ENCODE measurements around the gene PAX7. TPM values are rescaled to one million over a fixed set of nuclear protein-coding genes. Genes with fewer than 3 reads are reported as not detected.

The PAX7 gene
- total RNA-seq, 1 donor from 2014 or later, result not detected

- Histone ChIP-seq H3K4me3 (no peak overlapping the region), H3K9me3 (no peaks in the 10 kb centered on the region), H3K27me3 (no peaks in the 10 kb centered on the region), H3K36me3 (no peaks in the 10 kb centered on the region), H3K27ac (no peak overlapping the region), H3K4me1 (no peaks in the 10 kb centered on the region)
- TF ChIP-seq CTCF (IDR thresholded peaks at IDR 0.05), result no peak
- no peak for DNase-seq (ENCODE audit: low spot score in 2 of 2)
- intact Hi-C loops (cut with DNase I), result no loop called here
These were observed 137.4 kb downstream of the PAX7 start for GRCh38 chr1:18768086-18768485.

- Histone ChIP-seq H3K4me3 (no peak overlapping the region), H3K36me3 (no peaks in the 10 kb centered on the region), H3K9me3 (no peaks in the 10 kb centered on the region), H3K27me3 (no peaks in the 10 kb centered on the region), H3K27ac (no peak overlapping the region), H3K4me1 (no peaks in the 10 kb centered on the region)
- DNase-seq (ENCODE audit: low spot score in 2 of 2), result no peak
- intact Hi-C loops (cut with DNase I), result no loop called here
- no peak for TF ChIP-seq CTCF (IDR thresholded peaks at IDR 0.05)
These were observed 138.5 kb downstream of the PAX7 start for GRCh38 chr1:18769140-18769539.

- H3K27me3 ChIP-seq, result no peaks in the 10 kb centered on the region
- TF ChIP-seq CTCF (IDR thresholded peaks at IDR 0.05), result no peak
- H3K36me3 ChIP-seq, result no peaks in the 10 kb centered on the region
- DNase-seq (ENCODE audit: low spot score in 2 of 2), result no peak
- no peaks in the 10 kb centered on the region for H3K4me1 ChIP-seq
- intact Hi-C loops (cut with DNase I), result no loop called here
- no peaks in the 10 kb centered on the region for H3K9me3 ChIP-seq
- no peak overlapping the region for H3K27ac ChIP-seq
- no peak overlapping the region for H3K4me3 ChIP-seq
These were observed 140.2 kb downstream of the PAX7 start for GRCh38 chr1:18770799-18771198.

- H3K4me1 ChIP-seq, result no peaks in the 10 kb centered on the region
- H3K9me3 ChIP-seq, result no peaks in the 10 kb centered on the region
- no peaks in the 10 kb centered on the region for H3K27me3 ChIP-seq
- intact Hi-C loops (cut with DNase I), result no loop called here
- no peaks in the 10 kb centered on the region for H3K36me3 ChIP-seq
- TF ChIP-seq CTCF (IDR thresholded peaks at IDR 0.05), result no peak
- no peak overlapping the region for H3K27ac ChIP-seq
- no peak for DNase-seq (ENCODE audit: low spot score in 2 of 2)
- no peak overlapping the region for H3K4me3 ChIP-seq
These were observed 143.1 kb downstream of the PAX7 start for GRCh38 chr1:18773753-18774152.

- TF ChIP-seq CTCF (IDR thresholded peaks at IDR 0.05), result no peak
- Histone ChIP-seq H3K27me3 (no peaks in the 10 kb centered on the region), H3K36me3 (no peaks in the 10 kb centered on the region), H3K4me3 (no peak overlapping the region), H3K9me3 (no peaks in the 10 kb centered on the region), H3K27ac (no peak overlapping the region), H3K4me1 (no peaks in the 10 kb centered on the region)
- DNase-seq (ENCODE audit: low spot score in 2 of 2), result no peak
- intact Hi-C loops (cut with DNase I), result no loop called here
These were observed 144.7 kb downstream of the PAX7 start for GRCh38 chr1:18775341-18775740.

GRCh38 chr1:18776777-18777176 is 146.1 kb downstream of the PAX7 start:
- no peaks in the 10 kb centered on the region for H3K27me3 ChIP-seq
- no peaks in the 10 kb centered on the region for H3K9me3 ChIP-seq
- no peak overlapping the region for H3K27ac ChIP-seq
- no peaks in the 10 kb centered on the region for H3K4me1 ChIP-seq
- no peak for DNase-seq (ENCODE audit: low spot score in 2 of 2)
- intact Hi-C loops (cut with DNase I), result no loop called here
- TF ChIP-seq CTCF (IDR thresholded peaks at IDR 0.05), result no peak
- no peak overlapping the region for H3K4me3 ChIP-seq
- H3K36me3 ChIP-seq, result no peaks in the 10 kb centered on the region

Measured in ascending aorta (tissue), 2 donors.